ENCODE results near the gene GABBR2. TPM values are rescaled to one million over a fixed set of nuclear protein-coding genes. Genes with fewer than 3 reads are reported as not detected.

GABBR2 gene
- total RNA-seq, 2 experiments from 2014 or later, result not detected

DNA sequence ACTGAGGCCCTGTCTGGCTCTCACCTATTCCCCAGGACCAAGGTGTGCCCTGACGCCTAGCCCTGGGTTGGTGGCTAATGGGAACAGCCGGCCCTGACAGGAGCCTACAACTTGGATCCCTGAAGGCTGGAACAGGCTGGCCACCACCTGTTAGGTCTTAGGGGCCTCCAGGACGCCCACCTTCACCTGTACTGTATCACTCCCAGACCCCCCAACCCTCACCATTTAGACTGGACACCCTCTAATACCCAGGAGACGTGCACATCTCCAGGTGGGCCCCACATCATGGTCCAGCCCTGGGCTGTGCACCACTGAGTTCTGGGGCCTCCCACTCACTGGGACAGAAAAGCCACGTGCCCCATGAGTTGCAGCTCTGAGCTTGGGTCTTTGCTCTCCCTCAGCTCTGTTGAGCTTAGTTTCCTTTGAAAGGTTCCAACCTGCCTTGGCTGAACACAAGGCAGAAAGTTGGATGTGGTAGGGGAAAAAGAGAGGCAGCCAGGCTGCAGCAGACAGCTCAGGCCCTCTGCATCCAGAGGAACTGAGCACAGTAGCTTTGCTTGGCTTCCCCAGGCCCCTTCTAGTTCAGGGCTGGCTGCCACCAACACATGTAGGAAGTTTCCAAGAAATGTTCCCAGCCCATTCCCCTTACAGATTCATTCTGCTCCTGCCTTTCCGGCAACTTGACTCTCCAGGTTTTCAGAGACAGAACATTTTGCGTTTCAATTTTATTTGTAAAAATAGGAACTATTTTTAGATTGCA lies 336.5 kb downstream of the GABBR2 start:
- Histone ChIP-seq H3K9me2 (ENCODE audit: insufficient read depth, low read length) (no peaks in the 10 kb centered on the region), H4K20me1 (ENCODE audit: insufficient read depth, low read length) (no peaks in the 10 kb centered on the region), H3K4me2 (ENCODE audit: low read length) (no peak overlapping the region), H3K36me3 (ENCODE audit: insufficient read depth, low read length) (no peaks in the 10 kb centered on the region), H3K9me3 (ENCODE audit: low read length) (no peaks in the 10 kb centered on the region), H3K79me2 (ENCODE audit: insufficient read depth, low read depth, low read length) (no peaks in the 10 kb centered on the region), H2AFZ (ENCODE audit: low read length) (no peak overlapping the region), H3K4me1 (ENCODE audit: insufficient read depth, low read length, poor library complexity, severe bottlenecking) (peaks cover 12% of the 10 kb centered on the region), H3K27ac (ENCODE audit: low read depth, low read length, poor library complexity, severe bottlenecking) (no peak overlapping the region), H3K4me3 (ENCODE audit: low read depth, low read length, poor library complexity, severe bottlenecking) (no peak overlapping the region)
- POLR2A ChIA-PET, result interaction anchor here (1.1 kb wide), 1 partner anchor 63 kb away, joined by 3 read pairs; no protein-coding TSS in a partner anchor
- BruUV-seq (replicated peaks), result no TSS peak
- CTCF ChIA-PET (ENCODE audit: unreplicated experiment), result no interaction called here
- DNase-seq (ENCODE audit: low spot score), result no peak
- intact Hi-C loops (cut with micrococcal nuclease; ENCODE audit: unreplicated experiment), result loop anchor here (10.0 kb wide), 1 partner anchor 413 kb away; no protein-coding TSS in a partner anchor
- no peak for TF ChIP-seq CTCF (conservative IDR thresholded peaks at IDR 0.05; ENCODE audit: low read length)
- no peak for TF ChIP-seq EZH2phosphoT487 (IDR thresholded peaks at IDR 0.05; ENCODE audit: borderline replicate concordance, low read depth, low read length)

DNA sequence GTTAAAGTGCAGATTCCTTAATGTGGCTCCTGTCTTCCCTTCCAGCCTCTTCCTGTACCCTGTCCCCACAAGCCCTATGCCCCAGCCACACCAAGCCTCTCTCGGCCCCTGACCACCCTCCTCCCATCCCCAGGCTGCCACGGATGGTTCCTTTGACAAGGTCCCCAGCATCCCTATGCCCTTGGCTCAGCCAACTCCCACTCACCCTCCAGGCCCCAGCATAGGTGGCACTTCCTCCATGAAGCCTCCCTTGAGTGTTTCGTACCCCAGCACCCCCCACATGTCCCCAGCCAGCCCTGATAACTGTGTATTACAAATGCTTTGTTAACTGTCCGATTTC lies 337.8 kb downstream of the GABBR2 start:
- no peak overlapping the region for H3K4me3 ChIP-seq (ENCODE audit: low read depth, low read length, poor library complexity, severe bottlenecking)
- H3K79me2 ChIP-seq (ENCODE audit: insufficient read depth, low read depth, low read length), result no peaks in the 10 kb centered on the region
- no peaks in the 10 kb centered on the region for H4K20me1 ChIP-seq (ENCODE audit: insufficient read depth, low read length)
- TF ChIP-seq EZH2phosphoT487 (IDR thresholded peaks at IDR 0.05; ENCODE audit: borderline replicate concordance, low read depth, low read length) (no peak), CTCF (conservative IDR thresholded peaks at IDR 0.05; ENCODE audit: low read length) (no peak)
- CTCF ChIA-PET (ENCODE audit: unreplicated experiment), result no interaction called here
- H3K9me2 ChIP-seq (ENCODE audit: insufficient read depth, low read length), result no peaks in the 10 kb centered on the region
- BruUV-seq (replicated peaks), result no TSS peak
- POLR2A ChIA-PET, result interaction anchor here (0.8 kb wide), 1 partner anchor 9 kb away, joined by 4 read pairs; no protein-coding TSS in a partner anchor
- peaks cover 12% of the 10 kb centered on the region for H3K4me1 ChIP-seq (ENCODE audit: insufficient read depth, low read length, poor library complexity, severe bottlenecking)
- H3K4me2 ChIP-seq (ENCODE audit: low read length), result no peak overlapping the region
- DNase-seq (ENCODE audit: low spot score), result no peak
- H3K36me3 ChIP-seq (ENCODE audit: insufficient read depth, low read length), result no peaks in the 10 kb centered on the region
- H2AFZ ChIP-seq (ENCODE audit: low read length), result no peak overlapping the region
- intact Hi-C loops (cut with micrococcal nuclease; ENCODE audit: unreplicated experiment), result loop anchor here (10.0 kb wide), 1 partner anchor 414 kb away; no protein-coding TSS in a partner anchor
- H3K27ac ChIP-seq (ENCODE audit: low read depth, low read length, poor library complexity, severe bottlenecking), result no peak overlapping the region
- peaks cover 4% of the 10 kb centered on the region for H3K9me3 ChIP-seq (ENCODE audit: low read length)
